Ecto neural progenitor cell (in vitro differentiated cells): ENCODE results near the gene MED10.

ENCODE experiments used
- DNase-seq: peaks from one replicate; pipeline ENCODE4 v3.0.0-alpha.2; 2018; ENCODE audit warnings: low spot score

The MED10 gene

GRCh38 chr5:6377905-6378765, at the start of gene MED10:
Gene MED10 (minus strand): TSS chr5:6378547. CDS start chr5:6378483, 64 bp downstream.
- DNase-seq, result peak; percentile 95

GRCh38 chr5:6427694-6428093, 49.3 kb upstream of the MED10 start:
- DNase-seq, result no peak

- DNase-seq, result no peak
These were observed 46.4 kb upstream of the MED10 start for GRCh38 chr5:6424700-6425099.

GRCh38 chr5:6424110-6424659, 45.8 kb upstream of the MED10 start:
- no peak for DNase-seq

GRCh38 chr5:6423327-6424109, 45.2 kb upstream of the MED10 start:
- DNase-seq, result no peak

- no peak for DNase-seq
These were observed 41.0 kb upstream of the MED10 start for GRCh38 chr5:6419340-6419852.

- no peak for DNase-seq
These were observed 40.4 kb upstream of the MED10 start for GRCh38 chr5:6418679-6419276.

- no peak for DNase-seq
These were observed 39.3 kb upstream of the MED10 start for GRCh38 chr5:6417657-6418056.

- no peak for DNase-seq
These were observed 34.5 kb upstream of the MED10 start for GRCh38 chr5:6412811-6413210.

- DNase-seq, result no peak
These were observed 32.8 kb upstream of the MED10 start for GRCh38 chr5:6411141-6411540.

GRCh38 chr5:6410421-6410820, 32.1 kb upstream of the MED10 start:
- DNase-seq, result no peak

- DNase-seq, result no peak
These were observed 30.5 kb upstream of the MED10 start for GRCh38 chr5:6408627-6409446.

GRCh38 chr5:6408260-6408596, 29.9 kb upstream of the MED10 start:
- no peak for DNase-seq

GRCh38 chr5:6407558-6408259, 29.4 kb upstream of the MED10 start:
- DNase-seq, result no peak

- no peak for DNase-seq
These were observed 27.2 kb upstream of the MED10 start for GRCh38 chr5:6405591-6405990.

- no peak for DNase-seq
These were observed 25.8 kb upstream of the MED10 start for GRCh38 chr5:6404129-6404528.

- DNase-seq, result no peak
These were observed 25.1 kb upstream of the MED10 start for GRCh38 chr5:6403416-6403815.

GRCh38 chr5:6402939-6403338, 24.6 kb upstream of the MED10 start:
- DNase-seq, result no peak

GRCh38 chr5:6401410-6401809, 23.1 kb upstream of the MED10 start:
- DNase-seq, result no peak

- no peak for DNase-seq
These were observed 21.9 kb upstream of the MED10 start for GRCh38 chr5:6399980-6400910.
